WTC11 (cell line): ENCODE results near the gene MARK3. TPM values are rescaled to one million over a fixed set of nuclear protein-coding genes. Genes with fewer than 3 reads are reported as not detected.

Experiments
- ATAC-seq: fragments of 200-7000 bp; cut with Tn5 transposase; 2 replicates; pipeline ENCODE4 v1.10.0; 2021; ENCODE audit warnings: mild to moderate bottlenecking, moderate library complexity
- CTCF ChIA-PET: fragments of 300-600 bp; sonication (Branson Sonifier 250); formaldehyde crosslinking; loops from one replicate; lab custom pipeline; 2021; ENCODE audit warnings: antibody characterized with exemption; lab: Charles Lee
- POLR2A ChIA-PET: fragments of 350-600 bp; sonication (Branson Sonifier 250); formaldehyde crosslinking; loops from one replicate; lab custom pipeline; 2021; ENCODE audit warnings: antibody characterized with exemption; lab: Charles Lee
- DNase-seq: peaks from one replicate; pipeline ENCODE4 v3.0.0; 2021; ENCODE audit warnings: low spot score
- H3K27ac Mint-ChIP-seq: 2 replicates; pipeline ENCODE4 v1.8.0; 2021; ENCODE audit warnings: mixed read lengths
- H3K27me3 Mint-ChIP-seq: 2 replicates; pipeline ENCODE4 v1.8.0; 2021; ENCODE audit warnings: low read depth, mild to moderate bottlenecking, moderate library complexity, mixed read lengths
- H3K36me3 Mint-ChIP-seq: 2 replicates; pipeline ENCODE4 v1.8.0; 2021; ENCODE audit warnings: mixed read lengths
- H3K4me1 Mint-ChIP-seq: 2 replicates; pipeline ENCODE4 v1.8.0; 2022; ENCODE audit warnings: mixed read lengths
- H3K4me3 Mint-ChIP-seq: 2 replicates; pipeline ENCODE4 v1.8.0; 2021; ENCODE audit warnings: mild to moderate bottlenecking, moderate library complexity, mixed read lengths
- H3K9me3 Mint-ChIP-seq: 2 replicates; pipeline ENCODE4 v1.8.0; 2021; ENCODE audit warnings: mixed read lengths
- AR ChIP-seq: fragments of 250-450 bp; sonication (Bioruptor Pico); IDR thresholded peaks from 2 replicates; pipeline ENCODE4 v1.9.0; 2021; ENCODE audit warnings: mild to moderate bottlenecking
- ATF6 ChIP-seq: sonication (generic); formaldehyde crosslinking; IDR thresholded peaks from 2 replicates; pipeline ENCODE4 v1.8.1; 2023; ENCODE audit warnings: mild to moderate bottlenecking, missing genetic modification reagents
- E2F1 ChIP-seq: sonication (generic); formaldehyde crosslinking; IDR thresholded peaks from 2 replicates; pipeline ENCODE4 v1.8.0; 2022; ENCODE audit warnings: mild to moderate bottlenecking, missing genetic modification reagents
- FOXP4 ChIP-seq: sonication (generic); formaldehyde crosslinking; IDR thresholded peaks from 2 replicates; pipeline ENCODE4 v1.8.0; 2022; ENCODE audit warnings: mild to moderate bottlenecking, missing genetic modification reagents
- KAT7 ChIP-seq: sonication (generic); formaldehyde crosslinking; IDR thresholded peaks from 2 replicates; pipeline ENCODE4 v1.8.1; 2023; ENCODE audit warnings: missing genetic modification reagents, mild to moderate bottlenecking, borderline replicate concordance
- MAX ChIP-seq: sonication (generic); formaldehyde crosslinking; IDR thresholded peaks from 2 replicates; pipeline ENCODE4 v1.8.0; 2022; ENCODE audit warnings: mild to moderate bottlenecking, missing genetic modification reagents
- TEAD1 ChIP-seq: sonication (generic); formaldehyde crosslinking; IDR thresholded peaks from 2 replicates; pipeline ENCODE4 v1.8.0; 2022; ENCODE audit warnings: mild to moderate bottlenecking, missing genetic modification reagents
- ZBTB43 ChIP-seq: sonication (generic); formaldehyde crosslinking; IDR thresholded peaks from 2 replicates; pipeline ENCODE4 v1.8.1; 2023; ENCODE audit warnings: mild to moderate bottlenecking, missing genetic modification reagents
- ZMAT4 ChIP-seq: fragments of 250-450 bp; sonication (Bioruptor Pico); IDR thresholded peaks from 2 replicates; pipeline ENCODE4 v1.9.0; 2021; ENCODE audit warnings: mild to moderate bottlenecking
- ZNF416 ChIP-seq: fragments of 250-450 bp; sonication (Bioruptor Pico); IDR thresholded peaks from 2 replicates; pipeline ENCODE4 v1.9.0; 2021; ENCODE audit warnings: mild to moderate bottlenecking, inconsistent platforms
- ZSCAN18 ChIP-seq: fragments of 250-450 bp; sonication (Bioruptor Pico); IDR thresholded peaks from 2 replicates; pipeline ENCODE4 v2.1.2; 2022; ENCODE audit warnings: mild to moderate bottlenecking, moderate library complexity
- total RNA-seq: library from RNA; stranded (reverse); gene quantifications from 3 replicates; pipeline ENCODE4 v1.2.3, GENCODE V29; 2021

MARK3 gene
- total RNA-seq, 1 experiment from 2014 or later, result 93.7 TPM

GRCh38 chr14:103450416-103450815 is 65.2 kb downstream of the MARK3 start (continued):
- no peak for TF ChIP-seq ZSCAN18 (CRISPR knock-in tag)
- TF ChIP-seq ATF6 (CRISPR knock-in tag), result no peak
- TF ChIP-seq AR (CRISPR knock-in tag), result no peak
- TF ChIP-seq ZNF416 (CRISPR knock-in tag), result no peak
- TF ChIP-seq MAX (CRISPR knock-in tag), result no peak
- no peak for TF ChIP-seq ZMAT4
- no peak for TF ChIP-seq KAT7
- no peak for TF ChIP-seq ZBTB43 (CRISPR knock-in tag)

- no peak overlapping the region for H3K27ac Mint-ChIP-seq
- ATAC-seq (no peak), DNase-seq (no peak)
- no peaks in the 10 kb centered on the region for H3K9me3 Mint-ChIP-seq
- H3K4me3 Mint-ChIP-seq, result no peak overlapping the region
- ChIA-PET POLR2A (interaction anchor here (0.6 kb wide), 1 partner anchor 34 kb away, joined by 6 read pairs; no protein-coding TSS in a partner anchor), CTCF (no interaction called here)
- peaks cover 11% of the 10 kb centered on the region for H3K4me1 Mint-ChIP-seq
- no peaks in the 10 kb centered on the region for H3K27me3 Mint-ChIP-seq
- peaks cover 11% of the 10 kb centered on the region for H3K36me3 Mint-ChIP-seq
- TF ChIP-seq E2F1 (CRISPR knock-in tag), result no peak
- no peak for TF ChIP-seq TEAD1 (CRISPR knock-in tag)
- no peak for TF ChIP-seq ATF6 (CRISPR knock-in tag)
- TF ChIP-seq FOXP4 (CRISPR knock-in tag), result no peak
These were observed 66.2 kb downstream of the MARK3 start for GRCh38 chr14:103451401-103451800.
